GM12878 (cell line): ENCODE results near the gene CANX. TPM values are rescaled to one million over a fixed set of nuclear protein-coding genes. Genes with fewer than 3 reads are reported as not detected.

Source experiments
- BCL11A ChIP-seq: IDR thresholded peaks from 2 replicates; pipeline ENCODE4 v1.6.1; 2011; ENCODE audit warnings: low read depth, low read length
- BCL3 ChIP-seq: IDR thresholded peaks from 2 replicates; pipeline ENCODE4 v1.6.1; 2011; ENCODE audit warnings: borderline replicate concordance, low read depth, mild to moderate bottlenecking, moderate library complexity, low read length; ENCODE audit not compliant: insufficient read depth, poor library complexity, severe bottlenecking
- CEBPZ ChIP-seq: fragments of 150-350 bp; IDR thresholded peaks from 2 replicates; pipeline ENCODE4 v1.6.1; 2016; ENCODE audit warnings: low read depth, low read length
- CREM ChIP-seq: IDR thresholded peaks from 2 replicates; pipeline ENCODE4 v1.6.1; 2014; ENCODE audit warnings: antibody characterized with exemption, low read depth
- DPF2 ChIP-seq: fragments of 450-650 bp; IDR thresholded peaks from 2 replicates; pipeline ENCODE4 v1.6.1; 2017; ENCODE audit warnings: mild to moderate bottlenecking
- E2F8 ChIP-seq: fragments of 450-650 bp; IDR thresholded peaks from 2 replicates; pipeline ENCODE4 v1.6.1; 2018; ENCODE audit warnings: mild to moderate bottlenecking, low read depth, moderate library complexity; ENCODE audit not compliant: partially characterized antibody
- E4F1 ChIP-seq: fragments of 450-650 bp; IDR thresholded peaks from 2 replicates; pipeline ENCODE4 v1.6.1; 2018; ENCODE audit warnings: borderline replicate concordance, mild to moderate bottlenecking; ENCODE audit not compliant: partially characterized antibody
- ESRRA ChIP-seq: IDR thresholded peaks from 2 replicates; pipeline ENCODE4 v1.6.1; 2012; ENCODE audit warnings: mild to moderate bottlenecking, low read length, improper control_type of control experiment
- FOS ChIP-seq: IDR thresholded peaks from 3 replicates; pipeline ENCODE4 v1.6.1; 2011; ENCODE audit warnings: borderline replicate concordance; ENCODE audit not compliant: insufficient read length; ENCODE audit errors: extremely low read depth
- GABPA ChIP-seq: IDR thresholded peaks from 2 replicates; pipeline ENCODE4 v1.6.1; 2014; ENCODE audit warnings: antibody characterized with exemption, low read depth, mild to moderate bottlenecking, inconsistent platforms
- HSF1 ChIP-seq: fragments of 150-350 bp; IDR thresholded peaks from 2 replicates; pipeline ENCODE4 v1.6.1; 2014; ENCODE audit warnings: mild to moderate bottlenecking, low read depth, low read length
- MTA2 ChIP-seq: fragments of 450-650 bp; IDR thresholded peaks from 2 replicates; pipeline ENCODE4 v1.6.1; 2016; ENCODE audit warnings: low read depth, mild to moderate bottlenecking, moderate library complexity
- NFYA ChIP-seq: IDR thresholded peaks from 2 replicates; pipeline ENCODE4 v1.6.1; 2011; ENCODE audit warnings: low read depth, mild to moderate bottlenecking, low read length, improper control_type of control experiment, borderline replicate concordance
- RELB ChIP-seq: fragments of 450-650 bp; IDR thresholded peaks from 2 replicates; pipeline ENCODE4 v1.6.1; 2017; ENCODE audit warnings: low read depth, mild to moderate bottlenecking, moderate library complexity
- YBX1 ChIP-seq: fragments of 450-650 bp; IDR thresholded peaks from 2 replicates; pipeline ENCODE4 v1.6.1; 2016; ENCODE audit warnings: antibody characterized with exemption
- ZZZ3 ChIP-seq: IDR thresholded peaks from 2 replicates; pipeline ENCODE4 v1.6.1; 2011; ENCODE audit warnings: low read depth; ENCODE audit not compliant: control insufficient read depth, insufficient read length
- polyA plus RNA-seq, 11 experiments: library from polyadenylated mRNA; depleted of rRNA in 4 of 11; unstranded in 6 of 11; stranded (reverse) in 5 of 11; fragments of >200 nt; fragmentation: Nextera tagmentation in 4 of 11; fragmentation: Illumina TruSeq in 1 of 11; extraction: Ambion mirVana in 4 of 11; extraction: Trizol in 1 of 11; gene quantifications; 1 replicate in 1 of 11; 2 replicates in 10 of 11; pipeline versions ENCODE4 v1.2.1 to v1.2.3, GENCODE V29; 2011 to 2016; ENCODE audit warnings: inconsistent platforms in 2 of 11, missing spikeins in 2 of 11, low read depth in 1 of 11
- total RNA-seq, 4 experiments: library from RNA; depleted of rRNA in 3 of 4; stranded (reverse); fragments of >200 nt in 3 of 4; fragmentation: Illumina TruSeq in 1 of 4; extraction: Trizol in 1 of 4; gene quantifications; 2 replicates each; pipeline versions ENCODE4 v1.2.1 to v1.2.3, GENCODE V29; 2013 to 2021

CANX gene
- total and polyA plus RNA-seq, 10 of the 15 experiments (the other 5 are each of a cell fraction or from before 2014, with no cell fraction given): 78.2 to 602 (median 412) TPM

- TF ChIP-seq E4F1 (no peak), E2F8 (no peak), BCL3 (no peak), RELB (no peak; the same call in 1 of the 2 replicates), CEBPZ (no peak), FOS (no peak), YBX1 (no peak), CREM (peak; percentile 42; the same call in 1 of the 2 replicates), DPF2 (no peak), ESRRA (peak; percentile 74; the same call in 1 of the 2 replicates), NFYA (no peak), MTA2 (no peak), ZZZ3 (no peak), GABPA (no peak), BCL11A (no peak), HSF1 (no peak)
Measured at GRCh38 chr5:179699616-179700237, 960 bp downstream of the CANX start (continued).
